GM04503 (cell line): ENCODE results near the gene TTC39A.
A peak's percentile ranks its signal among the peaks of the same experiment; 100 is the strongest.

Source experiments
- DNase-seq: peaks from one replicate; pipeline ENCODE4 v3.0.0-alpha.2; 2012; ENCODE audit warnings: low read depth

TTC39A gene

DNA sequence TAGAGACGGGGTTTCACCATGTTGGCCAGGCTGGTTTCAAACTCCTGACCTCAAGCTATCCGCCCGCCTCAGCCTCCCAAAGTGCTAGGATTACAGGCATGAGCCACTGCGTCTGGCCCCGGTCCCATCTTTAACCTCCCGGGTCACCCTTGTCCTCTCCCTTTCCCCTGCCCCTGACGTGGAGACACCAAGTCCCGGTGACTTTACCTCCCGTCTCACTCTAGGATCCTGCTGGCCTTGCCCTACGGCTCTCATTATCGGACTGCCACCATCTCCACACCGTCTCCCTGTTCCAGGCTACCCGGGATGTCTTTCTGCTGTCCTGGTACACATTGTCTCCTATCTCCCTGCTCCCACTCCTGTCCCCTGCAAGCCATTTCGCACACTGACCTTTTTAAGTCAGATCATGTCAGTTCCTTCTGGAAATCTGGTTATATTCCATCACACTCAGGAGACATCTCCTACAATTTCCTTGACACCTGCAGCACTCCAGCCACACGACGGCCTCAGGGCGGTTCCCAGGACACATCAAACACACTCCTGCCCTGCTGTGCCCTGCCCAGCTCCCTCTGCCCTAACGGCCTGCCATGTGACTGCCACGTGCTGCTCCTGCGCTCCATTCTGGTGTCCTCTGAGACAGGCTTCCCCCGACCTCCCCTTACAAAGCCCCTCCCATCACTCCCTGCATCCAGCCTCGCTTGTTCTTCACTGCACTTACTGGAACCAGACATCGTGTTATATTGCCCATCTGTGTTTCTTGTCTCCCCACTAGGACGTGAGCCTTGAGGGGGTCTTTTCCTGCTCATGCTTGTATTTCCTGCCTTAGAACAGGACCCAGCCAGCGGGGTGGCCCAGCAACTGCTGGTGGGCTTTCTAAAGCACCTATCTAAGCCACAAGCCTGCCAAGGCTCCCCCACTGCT lies 32.7 kb downstream of the TTC39A start:
- no peak for DNase-seq

DNA sequence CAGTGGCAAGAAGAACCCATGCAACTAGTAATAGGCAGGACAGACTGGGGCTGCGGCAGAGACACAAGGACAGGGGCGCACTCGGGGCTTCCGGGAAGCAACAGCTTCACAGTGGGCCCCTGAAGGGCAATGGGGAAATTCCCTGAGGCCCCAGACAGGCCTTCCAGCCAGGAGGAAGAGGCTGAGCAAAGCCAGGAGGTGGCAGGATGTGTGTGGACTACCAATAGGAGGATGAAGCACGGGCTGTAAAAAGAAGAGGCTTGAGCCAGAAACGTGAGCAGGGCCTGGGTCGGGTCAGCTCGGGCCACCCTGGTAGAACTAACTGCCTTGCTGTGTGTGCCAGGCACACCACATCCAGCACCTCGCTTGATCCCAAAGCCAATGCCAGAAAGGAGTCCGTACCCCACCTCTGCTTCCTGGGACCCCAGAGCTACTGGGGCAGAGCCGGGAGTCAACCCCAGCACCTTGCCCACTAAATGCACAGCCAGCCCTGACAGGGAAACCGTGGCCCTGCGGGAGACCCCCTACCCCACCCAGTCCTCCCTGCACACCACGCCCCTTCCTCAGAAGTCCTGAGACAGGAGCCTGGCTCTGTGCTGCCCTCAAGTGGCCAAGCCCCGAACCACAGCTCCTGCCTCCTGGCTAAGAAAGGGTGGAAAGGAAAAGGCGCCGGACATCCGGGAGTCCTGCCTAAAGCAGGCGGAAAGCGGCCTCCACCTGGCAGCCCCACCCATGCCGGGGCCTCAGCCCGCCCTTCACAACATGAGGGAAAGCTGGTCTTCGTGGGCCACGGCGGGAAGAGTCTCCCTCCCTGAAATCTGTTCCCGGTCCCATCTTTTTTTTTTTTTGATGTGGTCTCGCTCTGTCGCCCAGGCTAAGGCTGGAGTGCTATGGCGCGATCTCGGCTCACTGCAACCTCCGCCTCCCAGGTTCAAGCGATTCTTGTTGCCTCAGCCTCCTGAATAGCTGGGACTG lies 33.7 kb downstream of the TTC39A start:
- DNase-seq = no peak

DNA sequence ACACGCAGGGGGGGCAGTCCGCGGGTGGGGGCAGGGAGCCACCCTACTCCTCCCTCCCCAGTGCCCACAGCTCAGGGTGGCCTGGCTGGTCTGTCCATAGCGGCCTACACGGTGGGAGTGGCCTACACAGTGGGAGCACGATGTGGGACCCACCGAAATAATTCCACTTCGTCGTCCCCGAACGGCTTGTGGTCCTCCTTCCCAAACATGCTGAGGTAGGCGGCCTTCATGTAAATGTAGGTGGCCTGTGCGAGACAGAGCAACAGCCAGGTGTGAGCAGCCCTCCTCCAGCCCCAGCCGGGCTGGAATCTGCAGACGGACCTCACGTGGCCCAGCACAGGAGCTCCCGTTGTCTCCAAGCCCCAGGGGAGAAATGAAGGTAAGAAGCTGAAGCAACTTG lies 34.4 kb downstream of the TTC39A start:
- DNase-seq = no peak

DNA sequence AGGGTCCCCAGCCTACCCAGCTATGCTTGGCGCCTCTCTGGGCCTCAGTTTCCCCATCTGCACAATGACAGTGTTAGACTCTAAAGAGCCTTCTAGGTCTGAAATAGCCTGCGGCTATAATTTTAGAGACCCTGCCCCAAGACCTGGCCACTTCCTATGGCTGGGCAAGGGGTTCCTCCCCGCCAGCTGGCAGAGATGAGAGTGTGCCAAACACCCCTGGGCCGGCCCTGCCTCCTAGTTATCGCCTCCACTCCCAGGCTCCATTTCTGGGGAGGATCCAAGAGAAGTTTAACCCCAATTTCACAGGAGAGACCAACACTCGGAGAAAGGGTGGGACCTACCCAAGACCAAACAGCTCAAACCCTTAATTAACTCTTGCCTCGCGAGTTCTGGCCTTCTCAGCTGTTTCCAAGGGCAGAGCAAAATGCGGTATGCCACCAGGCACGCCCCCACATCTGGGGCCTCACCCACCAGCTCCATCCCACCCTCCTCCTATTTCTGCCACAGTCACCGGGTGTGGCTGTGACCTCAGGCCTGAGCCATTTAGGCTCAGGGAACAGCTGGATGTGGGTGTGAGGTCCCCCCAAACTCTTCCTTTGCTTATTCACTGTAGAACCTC lies 35.7 kb downstream of the TTC39A start:
- DNase-seq = no peak

DNA sequence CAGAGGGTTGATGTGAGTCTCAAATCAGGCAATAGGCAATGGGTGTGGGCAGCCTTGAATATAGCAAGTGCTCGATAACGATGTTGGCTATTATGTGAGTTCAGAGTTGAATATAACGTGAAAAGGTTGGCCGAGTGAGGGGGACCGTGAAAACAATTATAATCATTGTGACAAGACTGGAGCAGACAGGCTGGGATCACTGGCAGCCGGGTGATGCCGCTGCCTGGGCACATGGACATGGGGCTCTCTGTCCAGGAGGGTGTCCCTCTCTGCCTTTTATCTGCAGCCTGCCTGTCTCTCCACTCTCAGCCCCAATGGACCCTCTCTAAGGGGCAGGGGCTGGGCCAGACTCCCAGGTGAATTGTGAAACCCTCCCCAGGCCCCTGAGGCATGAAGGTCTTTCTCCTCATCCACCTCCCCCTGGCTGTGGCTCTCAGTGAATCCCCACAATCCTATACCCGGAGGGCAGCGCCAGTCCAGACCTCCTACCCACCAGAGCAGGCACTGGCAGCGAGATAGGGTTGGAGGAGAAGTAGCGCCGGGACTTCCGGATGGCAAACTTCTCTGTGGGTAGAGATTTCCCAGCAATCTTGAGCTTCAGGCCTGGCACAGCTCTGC lies 36.4 kb downstream of the TTC39A start:
- no peak for DNase-seq

DNA sequence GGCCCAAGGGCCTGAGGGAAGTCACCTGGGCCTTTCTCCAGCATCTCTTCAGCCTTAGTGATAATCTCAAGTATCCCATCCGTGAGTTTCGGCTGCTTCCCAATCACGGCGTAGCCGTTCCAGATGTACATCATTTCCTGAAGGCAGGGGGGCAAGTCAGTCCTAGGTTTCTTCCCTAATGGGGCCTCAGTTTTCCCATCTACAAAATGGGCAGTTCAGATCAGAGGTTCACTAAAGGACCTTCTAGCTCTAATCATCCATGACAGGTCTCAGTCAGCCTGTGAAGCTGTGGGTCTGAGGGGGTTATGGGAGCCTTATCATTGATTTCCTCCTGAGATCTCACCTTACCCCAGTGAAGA lies 39.9 kb downstream of the TTC39A start:
- no peak for DNase-seq

DNA sequence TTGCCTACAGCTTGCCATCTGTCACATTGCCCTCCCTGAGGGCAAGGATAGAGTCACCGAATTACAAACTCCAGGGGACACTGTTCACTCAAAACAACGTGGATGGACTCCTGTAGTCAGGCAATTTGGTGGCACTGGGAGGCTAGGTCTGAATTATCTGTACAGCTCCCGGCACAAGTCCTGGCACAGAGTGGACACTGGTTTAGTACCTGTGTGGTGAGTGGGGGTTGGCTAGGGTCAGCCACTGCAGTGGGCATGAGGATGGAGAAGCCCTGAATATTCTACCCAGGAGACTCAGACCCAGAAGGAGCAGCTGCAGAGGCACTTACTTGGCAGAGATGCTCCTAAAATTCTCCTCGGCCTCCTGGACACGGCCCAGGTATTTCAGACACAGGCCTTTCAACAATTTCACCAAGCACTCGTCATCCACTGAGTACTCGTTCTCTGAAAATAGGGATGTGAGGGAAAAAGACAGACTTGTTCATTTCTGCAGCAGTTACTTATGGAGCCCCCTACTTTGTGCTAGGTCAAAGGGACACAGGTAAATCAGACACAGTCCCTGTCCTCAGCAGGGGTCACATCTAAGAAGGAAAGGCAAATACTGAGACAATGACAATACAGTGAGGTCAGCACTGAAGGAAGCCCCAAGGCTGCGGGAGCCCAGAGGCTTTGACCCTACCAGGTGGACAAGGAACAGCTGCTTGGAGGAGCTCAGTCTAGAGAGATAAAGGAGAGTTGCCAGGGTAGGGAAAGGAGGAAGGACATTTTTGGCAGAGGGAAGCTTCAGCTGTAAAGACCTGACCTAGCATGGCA lies 40.5 kb downstream of the TTC39A start:
- no peak for DNase-seq

DNA sequence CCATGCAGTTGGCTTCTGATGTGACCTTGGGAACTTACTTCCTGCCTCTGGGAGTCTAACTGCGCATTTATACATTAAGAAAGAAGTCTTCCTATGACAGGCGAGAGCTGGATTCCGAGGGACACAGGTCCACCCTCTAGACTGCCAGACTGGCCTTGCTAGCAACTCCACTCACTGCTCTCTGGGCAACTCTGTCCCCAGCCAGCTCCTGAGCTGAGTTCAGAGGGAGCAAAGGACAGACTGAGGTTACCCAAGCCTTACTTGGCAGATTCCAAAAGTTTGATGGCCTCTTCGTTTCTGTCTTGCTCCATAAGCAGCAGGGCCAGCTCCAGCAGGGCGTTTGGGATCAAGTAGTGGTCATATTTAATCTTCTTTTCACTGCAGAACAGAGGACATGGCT lies 41.8 kb downstream of the TTC39A start:
- DNase-seq = no peak

DNA sequence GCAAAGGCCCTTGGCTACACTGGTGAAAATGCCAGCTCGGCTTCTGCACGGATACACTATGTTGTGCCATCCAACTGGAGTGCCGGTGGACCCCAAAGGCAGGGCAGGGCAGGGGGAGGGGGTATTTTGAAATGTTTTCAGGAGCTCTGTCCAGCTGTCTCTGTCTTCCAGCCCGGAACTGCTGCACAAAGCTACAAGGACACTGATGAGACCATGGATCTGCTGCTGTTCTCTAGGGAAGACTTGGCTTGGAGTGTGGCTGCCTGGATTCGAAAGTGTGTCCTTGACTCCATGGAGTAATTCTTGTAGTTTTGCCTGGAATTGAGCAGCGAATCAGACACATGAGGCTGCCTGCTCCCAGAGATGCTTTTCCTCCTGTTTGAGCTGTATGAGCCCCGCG lies 42.4 kb downstream of the TTC39A start:
- no peak for DNase-seq

DNA sequence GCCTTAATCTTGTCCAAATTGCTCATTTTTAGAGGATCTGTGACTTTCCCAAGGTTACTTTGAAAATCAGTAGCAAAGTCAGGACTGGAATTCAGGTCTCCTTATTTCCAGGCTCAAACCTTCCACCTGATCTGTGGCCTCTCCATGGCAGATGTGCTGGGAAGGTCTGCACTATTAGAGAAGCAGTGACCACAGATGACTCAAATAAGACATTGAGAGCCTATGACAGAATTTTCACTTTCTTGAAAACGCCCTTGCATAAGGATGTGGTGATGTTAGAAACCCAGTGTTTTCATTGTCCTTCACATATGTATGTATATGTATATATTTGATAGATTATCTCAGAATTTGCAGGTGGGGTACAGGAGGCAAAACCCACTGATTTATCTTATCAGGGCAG lies 45.3 kb downstream of the TTC39A start:
- no peak for DNase-seq

DNA sequence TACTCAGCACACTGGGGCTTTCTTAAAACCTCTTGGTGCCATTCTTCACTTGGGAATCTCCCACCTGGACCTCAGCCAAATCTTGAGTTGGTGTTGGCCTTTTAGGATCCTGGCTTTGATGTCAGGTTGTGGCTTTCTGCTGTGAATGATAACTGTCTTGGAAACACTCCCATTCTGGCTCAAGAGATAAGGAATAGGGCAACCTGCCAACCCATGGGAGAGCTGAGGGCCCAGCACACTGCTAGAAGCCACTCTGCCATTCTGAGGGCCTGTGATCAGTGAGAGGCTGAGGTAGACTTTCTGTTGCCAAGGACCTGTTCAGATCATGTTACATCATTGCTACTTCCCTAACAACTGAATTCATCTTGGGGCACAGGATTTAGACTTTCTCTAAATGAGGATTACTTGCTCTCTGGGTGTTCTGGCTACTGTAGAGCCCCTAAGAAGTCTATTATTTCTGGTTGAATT lies 45.8 kb downstream of the TTC39A start:
- DNase-seq = no peak

DNA sequence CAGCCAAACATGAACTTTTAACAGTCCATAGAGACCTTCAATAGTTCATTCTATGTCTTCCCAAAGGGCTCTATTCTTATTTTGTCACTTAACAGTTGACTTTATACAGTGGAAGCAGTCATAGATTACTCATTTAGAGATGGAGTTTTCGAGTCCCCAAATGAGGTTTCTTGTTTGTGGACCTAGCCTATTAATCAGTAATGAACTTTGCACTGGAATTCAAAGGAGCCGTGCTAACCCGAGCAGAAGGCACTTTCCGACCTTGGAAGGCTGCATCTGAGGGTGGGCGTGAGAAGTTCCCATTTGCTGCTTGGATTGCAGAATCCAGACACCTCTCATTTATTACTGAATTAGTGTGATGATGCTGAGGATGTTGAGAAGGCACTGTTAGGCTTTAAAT lies 46.4 kb downstream of the TTC39A start:
- DNase-seq = no peak

DNA sequence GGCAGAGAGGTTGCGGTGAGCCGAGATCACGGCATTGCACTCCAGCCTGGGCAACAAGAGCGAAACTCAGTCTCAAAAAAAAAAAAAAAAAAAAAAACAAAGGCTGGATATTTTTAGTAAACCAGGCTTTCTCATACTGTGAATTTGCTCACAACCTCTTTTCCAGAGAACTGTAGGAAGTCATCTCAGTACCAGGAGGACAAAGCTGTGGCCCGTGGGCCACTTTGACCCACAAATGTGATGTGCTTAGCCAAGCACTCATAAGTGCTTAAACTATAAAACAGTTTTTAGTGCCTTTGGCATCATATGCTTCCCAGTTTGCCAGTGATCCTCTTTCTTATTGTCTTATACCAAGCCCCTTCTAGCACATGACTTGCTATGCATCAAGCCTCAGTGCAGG lies 47.8 kb downstream of the TTC39A start:
- no peak for DNase-seq

DNA sequence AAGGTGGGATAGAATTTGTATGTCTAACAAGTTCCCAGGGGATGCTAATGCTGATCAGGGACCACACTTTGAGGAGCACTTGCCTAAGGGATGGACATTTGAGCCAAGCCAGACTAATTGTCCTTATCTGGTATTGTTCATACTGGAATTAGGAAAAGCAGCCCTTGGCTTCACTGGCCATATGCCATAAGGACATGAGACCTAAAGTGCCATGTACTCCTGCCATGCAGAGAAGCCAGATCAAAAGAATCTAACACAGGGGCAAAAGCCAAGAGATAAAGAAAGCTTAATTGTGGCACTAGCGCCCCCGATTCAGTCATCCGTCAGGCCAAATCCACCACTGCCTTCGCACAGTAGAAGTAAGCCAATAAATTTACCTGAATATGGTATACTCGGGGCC lies 48.6 kb downstream of the TTC39A start:
- DNase-seq = no peak

DNA sequence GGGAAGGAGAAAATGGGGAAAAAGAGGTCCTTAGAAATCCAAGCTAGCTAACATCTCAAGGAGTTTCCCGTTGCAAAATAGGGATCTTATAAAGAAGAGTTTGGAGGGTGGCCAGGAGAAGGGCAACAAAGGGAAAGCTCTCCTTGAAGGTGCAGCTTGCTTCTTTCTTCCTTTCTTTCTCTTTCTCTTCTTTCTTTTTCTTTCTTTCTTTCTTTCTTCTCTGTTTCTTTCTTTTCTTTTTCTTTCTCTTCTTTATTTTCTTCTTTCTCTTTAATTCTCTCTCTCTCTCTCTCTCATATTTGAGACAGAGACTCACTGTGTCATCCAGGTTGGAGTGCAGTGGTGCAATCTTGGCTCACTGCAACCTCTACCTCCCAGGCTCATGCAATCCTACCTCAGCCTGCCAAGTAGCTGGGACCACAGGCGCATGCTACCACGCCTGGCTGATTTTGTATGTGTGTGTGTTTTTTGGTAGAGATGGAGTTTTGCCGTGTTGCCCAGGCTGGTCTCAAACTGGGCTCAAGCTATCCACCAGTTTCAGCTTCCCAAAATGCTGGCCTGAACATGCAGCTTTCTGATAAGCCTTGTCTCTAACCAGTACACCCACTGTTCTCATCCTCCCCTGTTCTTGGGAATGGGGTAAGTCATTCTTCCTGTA lies 49.9 kb downstream of the TTC39A start:
- DNase-seq = no peak

DNA sequence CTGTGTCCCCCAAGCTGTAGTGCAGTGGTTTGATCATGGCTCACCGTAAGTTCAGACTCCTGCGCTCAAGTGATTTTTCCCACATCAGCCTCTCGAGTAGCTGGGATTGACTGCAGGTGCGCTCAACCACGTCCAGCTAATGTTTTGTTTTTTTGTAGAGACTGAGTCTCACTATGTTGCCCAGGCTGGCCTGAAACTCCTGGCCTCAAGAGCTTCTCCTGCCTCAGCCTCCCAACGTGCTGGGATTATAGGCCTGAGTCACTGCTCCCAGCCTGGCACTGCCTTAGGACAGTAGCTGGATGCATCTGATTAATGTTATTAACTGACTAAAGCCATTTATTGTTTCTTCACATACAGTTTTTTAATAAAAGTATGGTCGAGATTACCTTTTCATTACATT lies 54.1 kb downstream of the TTC39A start:
- no peak for DNase-seq

DNA sequence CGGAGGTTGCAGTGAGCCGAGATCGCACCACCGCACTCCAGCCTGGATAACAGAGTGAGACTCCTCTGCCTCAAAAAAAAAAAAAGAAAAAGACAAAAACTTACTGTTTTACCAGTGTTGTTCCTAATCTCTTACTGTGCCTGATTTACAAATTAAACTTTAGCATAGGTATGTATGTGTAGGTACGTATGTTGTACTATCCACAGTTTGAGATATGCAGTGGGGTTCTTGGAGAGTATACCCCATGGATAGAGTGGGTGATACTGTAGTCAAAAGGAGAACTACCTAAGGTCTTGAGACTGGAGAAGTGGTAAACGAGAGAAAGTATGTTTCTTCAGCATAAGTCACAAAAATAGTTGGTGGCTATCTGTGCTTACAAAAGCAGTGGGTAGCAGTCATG lies 55.7 kb downstream of the TTC39A start:
- no peak for DNase-seq

DNA sequence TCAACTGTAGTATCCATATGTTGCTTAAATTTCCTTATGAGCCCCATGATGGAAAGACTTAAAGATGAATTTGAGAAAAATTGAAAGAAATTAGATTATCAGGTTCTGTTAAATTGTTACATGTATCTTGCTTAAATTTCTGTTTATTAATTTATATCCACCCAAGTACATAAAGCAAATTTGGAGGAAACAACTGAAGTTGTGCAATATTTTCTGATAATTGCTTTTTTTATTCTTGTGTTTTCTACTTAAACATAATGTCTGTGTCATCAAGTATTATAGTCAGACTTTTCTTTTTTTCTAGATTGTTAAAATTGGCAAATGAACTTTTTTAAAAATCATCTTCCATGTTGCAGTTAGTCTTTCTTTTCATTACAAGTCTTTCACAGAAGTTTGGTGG lies 57.4 kb downstream of the TTC39A start:
- no peak for DNase-seq

DNA sequence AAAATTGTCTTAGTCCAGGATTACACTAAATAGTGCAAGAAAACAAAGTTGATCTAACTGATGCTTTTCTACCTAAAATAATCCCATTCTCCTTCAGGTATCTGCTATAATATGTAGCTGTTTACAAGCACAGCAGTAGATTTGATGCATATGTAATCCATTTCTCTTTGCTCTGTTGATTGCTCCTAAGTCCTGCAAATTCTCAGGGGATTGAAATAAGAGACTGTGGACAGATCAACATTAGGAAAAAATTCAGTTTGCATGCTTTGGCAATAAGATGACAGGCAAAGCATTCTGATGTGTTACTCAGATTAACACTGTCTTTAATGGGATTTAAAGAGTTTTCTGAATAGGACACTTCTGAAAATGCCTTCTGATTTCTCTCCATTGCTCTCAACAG lies 59.6 kb downstream of the TTC39A start:
- peak; percentile 42 for DNase-seq

DNA sequence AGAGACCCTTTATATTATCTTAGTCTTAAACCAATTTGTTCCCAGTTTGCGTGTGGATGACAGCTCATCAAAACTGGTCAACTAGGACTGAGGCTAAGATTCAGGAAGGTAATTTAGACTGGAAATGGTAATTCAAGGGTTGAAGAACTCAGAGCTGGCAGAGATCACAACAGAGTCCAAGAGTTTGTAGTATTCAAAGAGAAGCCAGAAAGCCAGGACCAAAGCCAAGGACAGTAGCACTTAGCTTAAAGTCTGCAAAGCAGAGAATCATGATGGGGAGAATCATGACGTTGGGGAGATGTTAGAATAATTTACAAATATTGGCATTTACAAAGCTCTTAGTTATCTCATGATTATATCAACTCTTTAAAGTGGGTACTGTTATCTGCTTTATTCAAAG lies 61.7 kb downstream of the TTC39A start:
- no peak for DNase-seq

DNA sequence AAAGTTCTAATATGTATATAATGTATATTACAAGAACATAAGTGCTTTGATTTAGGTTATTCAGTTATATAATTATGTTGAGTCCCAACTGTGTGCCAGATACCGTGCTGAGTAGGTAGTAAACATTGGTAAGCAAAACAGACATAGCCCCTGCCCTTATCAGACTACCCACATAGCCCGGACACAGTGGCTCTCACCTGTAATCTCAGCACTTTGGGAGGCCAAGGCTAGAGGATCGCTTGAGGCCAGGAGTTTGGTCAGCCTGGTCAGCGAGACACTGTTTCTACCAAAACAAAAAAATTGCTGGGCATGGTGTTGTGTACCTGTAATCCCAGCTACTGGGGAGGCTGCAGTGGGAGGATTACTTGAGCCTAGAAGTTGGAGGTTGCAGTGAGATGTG lies 63.6 kb downstream of the TTC39A start:
- no peak for DNase-seq
